ENCODE data around the gene THSD7B. TPM values are rescaled to one million over a fixed set of nuclear protein-coding genes. Genes with fewer than 3 reads are reported as not detected.

The THSD7B gene
- total and polyA plus RNA-seq, 10 of the 15 experiments (the other 5 are each of a cell fraction or from before 2014, with no cell fraction given), result 0.03 to 0.56 (median 0.28) TPM

DNA sequence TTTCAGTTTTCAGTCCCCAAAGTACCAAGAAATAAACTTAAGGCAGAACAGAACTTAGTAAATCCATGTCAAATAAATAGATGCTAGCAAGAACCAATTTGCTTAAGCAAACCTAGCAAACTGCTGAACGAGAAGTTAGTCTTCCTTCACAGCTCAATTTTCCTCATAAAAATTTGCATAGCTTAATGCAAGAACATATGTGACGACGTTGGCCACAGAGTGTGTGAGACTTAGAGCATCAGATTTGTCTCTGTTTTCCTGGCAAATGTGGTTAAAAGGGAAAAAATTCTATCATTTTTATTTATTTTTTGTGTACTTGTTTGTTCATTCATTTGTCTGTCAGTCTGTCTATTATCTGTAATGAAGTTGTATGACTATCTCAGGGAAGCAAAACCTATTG lies 485.7 kb downstream of the THSD7B start:
- H3K9ac ChIP-seq (ENCODE audit: control insufficient read depth, insufficient read depth, low read length), result no peak overlapping the region
- in situ Hi-C loops (cut with MboI), result no loop called here
- no peaks in the 10 kb centered on the region for H3K9me3 ChIP-seq (replicated peaks; ENCODE audit: control insufficient read depth, insufficient read depth, low read length)
- H3K4me3 ChIP-seq, result no peak overlapping the region
- no peaks in the 10 kb centered on the region for H3K27me3 ChIP-seq (replicated peaks in 1 of 2; ENCODE audit: control insufficient read depth in 2 of 2, insufficient read depth in 2 of 2, low read length in 1 of 2)
- 3% methylated on average over 3 of the region's 3 CpGs for WGBS (ENCODE audit: insufficient coverage, insufficient replicate concordance, low lambda C conversion rate, missing lambda C conversion rate)
- TF ChIP-seq TBL1XR1 (IDR thresholded peaks at IDR 0.05; ENCODE audit: low read depth, low read length), result no peak
- no peak for TF ChIP-seq SMAD5 (IDR thresholded peaks at IDR 0.05; ENCODE audit: low read depth)
- TF ChIP-seq JUND (IDR thresholded peaks at IDR 0.05; ENCODE audit: low read depth, low read length), result no peak
- TF ChIP-seq, protein P1, sequence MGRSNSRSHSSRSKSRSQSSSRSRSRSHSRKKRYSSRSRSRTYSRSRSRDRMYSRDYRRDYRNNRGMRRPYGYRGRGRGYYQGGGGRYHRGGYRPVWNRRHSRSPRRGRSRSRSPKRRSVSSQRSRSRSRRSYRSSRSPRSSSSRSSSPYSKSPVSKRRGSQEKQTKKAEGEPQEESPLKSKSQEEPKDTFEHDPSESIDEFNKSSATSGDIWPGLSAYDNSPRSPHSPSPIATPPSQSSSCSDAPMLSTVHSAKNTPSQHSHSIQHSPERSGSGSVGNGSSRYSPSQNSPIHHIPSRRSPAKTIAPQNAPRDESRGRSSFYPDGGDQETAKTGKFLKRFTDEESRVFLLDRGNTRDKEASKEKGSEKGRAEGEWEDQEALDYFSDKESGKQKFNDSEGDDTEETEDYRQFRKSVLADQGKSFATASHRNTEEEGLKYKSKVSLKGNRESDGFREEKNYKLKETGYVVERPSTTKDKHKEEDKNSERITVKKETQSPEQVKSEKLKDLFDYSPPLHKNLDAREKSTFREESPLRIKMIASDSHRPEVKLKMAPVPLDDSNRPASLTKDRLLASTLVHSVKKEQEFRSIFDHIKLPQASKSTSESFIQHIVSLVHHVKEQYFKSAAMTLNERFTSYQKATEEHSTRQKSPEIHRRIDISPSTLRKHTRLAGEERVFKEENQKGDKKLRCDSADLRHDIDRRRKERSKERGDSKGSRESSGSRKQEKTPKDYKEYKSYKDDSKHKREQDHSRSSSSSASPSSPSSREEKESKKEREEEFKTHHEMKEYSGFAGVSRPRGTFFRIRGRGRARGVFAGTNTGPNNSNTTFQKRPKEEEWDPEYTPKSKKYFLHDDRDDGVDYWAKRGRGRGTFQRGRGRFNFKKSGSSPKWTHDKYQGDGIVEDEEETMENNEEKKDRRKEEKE (IDR thresholded peaks at IDR 0.05), result no peak
- TF ChIP-seq, protein P2, sequence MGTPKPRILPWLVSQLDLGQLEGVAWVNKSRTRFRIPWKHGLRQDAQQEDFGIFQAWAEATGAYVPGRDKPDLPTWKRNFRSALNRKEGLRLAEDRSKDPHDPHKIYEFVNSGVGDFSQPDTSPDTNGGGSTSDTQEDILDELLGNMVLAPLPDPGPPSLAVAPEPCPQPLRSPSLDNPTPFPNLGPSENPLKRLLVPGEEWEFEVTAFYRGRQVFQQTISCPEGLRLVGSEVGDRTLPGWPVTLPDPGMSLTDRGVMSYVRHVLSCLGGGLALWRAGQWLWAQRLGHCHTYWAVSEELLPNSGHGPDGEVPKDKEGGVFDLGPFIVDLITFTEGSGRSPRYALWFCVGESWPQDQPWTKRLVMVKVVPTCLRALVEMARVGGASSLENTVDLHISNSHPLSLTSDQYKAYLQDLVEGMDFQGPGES (IDR thresholded peaks at IDR 0.05), result no peak
- no peak for TF ChIP-seq HDAC6 (IDR thresholded peaks at IDR 0.05; ENCODE audit: unreplicated experiment)
- TF ChIP-seq MTA3 (IDR thresholded peaks at IDR 0.05; ENCODE audit: borderline replicate concordance, low read length), result no peak
- no peak for TF ChIP-seq SUPT20H (IDR thresholded peaks at IDR 0.05; ENCODE audit: borderline replicate concordance, control insufficient read depth, low read depth, low read length)
- H2AFZ ChIP-seq (ENCODE audit: control insufficient read depth, low read depth, low read length), result no peak overlapping the region
- no TSS peak for BruUV-seq (replicated peaks)
- ChIA-PET RAD21 (ENCODE audit: unreplicated experiment) (no interaction called here), POLR2A (no interaction called here), CTCF (no interaction called here), SMC1A (ENCODE audit: uncharacterized antibody, unreplicated experiment) (interaction anchor here (1.8 to 3.0 kb wide), 2 partner anchors 10 to 150 kb away, joined by 4 to 10 read pairs; no protein-coding TSS in a partner anchor)
- ATAC-seq (no peak), FAIRE-seq (peak; percentile 54), DNase-seq (ENCODE audit: low read depth, low spot score) (no peak)
- no peaks in the 10 kb centered on the region for H4K20me1 ChIP-seq (ENCODE audit: control insufficient read depth, insufficient read depth)
- no peak overlapping the region for H3K4me2 ChIP-seq (ENCODE audit: control insufficient read depth, insufficient read depth)
- H3K27ac ChIP-seq (ENCODE audit: control insufficient read depth, insufficient read depth), result no peak overlapping the region
- no peaks in the 10 kb centered on the region for H3K79me2 ChIP-seq (ENCODE audit: control insufficient read depth, insufficient read depth, low read length)
- H3K4me1 ChIP-seq (ENCODE audit: control insufficient read depth, insufficient read depth, low read length), result no peaks in the 10 kb centered on the region
- intact Hi-C loops (cut with micrococcal nuclease; ENCODE audit: unreplicated experiment), result no loop called here
- H3K36me3 ChIP-seq (ENCODE audit: control insufficient read depth in 2 of 2, insufficient read depth in 2 of 2, low read length in 1 of 2), result no peaks in the 10 kb centered on the region
